NT2/D1 (cell line): ENCODE data around the gene STX17.

Experiments
- YY1 ChIP-seq: IDR thresholded peaks from 2 replicates; pipeline ENCODE4 v1.6.1; 2011; ENCODE audit not compliant: insufficient read length, insufficient read depth
- ZNF274 ChIP-seq: IDR thresholded peaks from 2 replicates; pipeline ENCODE4 v1.6.1; 2011; ENCODE audit warnings: mild to moderate bottlenecking, low read depth, low read length

- no peak for TF ChIP-seq ZNF274
- TF ChIP-seq YY1 = no peak
These were observed 38.5 kb upstream of the STX17 start for GRCh38 chr9:99867968-99868367.
